Stimulated activated CD8-positive, alpha-beta memory T cell treated with anti-CD3 and anti-CD28 coated beads, Interleukin-7, amount 100 ng/mL, for 1 hour (primary cell): ENCODE data around the gene BBS4.
"Not testable (repeated sequence)": the region's sequence is repeated elsewhere in the genome, so short reads cannot be mapped to it uniquely, and the experiment has no call there.

ENCODE experiments used
- DNase-seq, 2 donors: peaks; one replicate each; pipeline ENCODE4 v3.0.0-alpha.2; 2020; ENCODE audit warnings: low read depth in 2 of 2

BBS4 gene

GRCh38 chr15:72685925-72686794, at the start of gene BBS4, which contains the start of gene HIGD2B:
BBS4 (plus strand) TSS chr15:72686207; CDS start chr15:72686228, 21 bp downstream.
HIGD2B (minus strand) TSS chr15:72686182; CDS start chr15:72676374, 9,808 bp downstream.
- peak; percentile 64 to 78 for DNase-seq

GRCh38 chr15:72636519-72637282, 49.3 kb upstream of the BBS4 start:
- peak; percentile 4 to 31 for DNase-seq

GRCh38 chr15:72639759-72640483, 46.1 kb upstream of the BBS4 start:
- DNase-seq, result not testable (repeated sequence)

- not testable (repeated sequence) for DNase-seq
Observed at GRCh38 chr15:72642271-72642670, 43.7 kb upstream of the BBS4 start.

- DNase-seq, result not testable (repeated sequence)
Observed at GRCh38 chr15:72648631-72649253, 37.3 kb upstream of the BBS4 start.

- DNase-seq, result not testable (repeated sequence)
Observed at GRCh38 chr15:72654397-72654796, 31.6 kb upstream of the BBS4 start, which contains the start of gene GOLGA6B. GOLGA6B (plus strand) TSS chr15:72654697; CDS start chr15:72654738, 41 bp downstream.

GRCh38 chr15:72656014-72656413, 30.0 kb upstream of the BBS4 start:
- not testable (repeated sequence) for DNase-seq

- DNase-seq, result not testable (repeated sequence)
Observed at GRCh38 chr15:72661081-72661480, 24.9 kb upstream of the BBS4 start.

GRCh38 chr15:72663931-72664330, 22.1 kb upstream of the BBS4 start:
- not testable (repeated sequence) for DNase-seq

- not testable (repeated sequence) for DNase-seq
Observed at GRCh38 chr15:72665706-72666105, 20.3 kb upstream of the BBS4 start.

- not testable (repeated sequence) for DNase-seq
Observed at GRCh38 chr15:72669803-72670202, 16.2 kb upstream of the BBS4 start.

GRCh38 chr15:72670656-72671352, 15.2 kb upstream of the BBS4 start:
- peak; percentile 30 to 45 for DNase-seq

- DNase-seq, result no peak
Observed at GRCh38 chr15:72671525-72671924, 14.5 kb upstream of the BBS4 start.

GRCh38 chr15:72676838-72677237, 9.2 kb upstream of the BBS4 start:
- no peak for DNase-seq

GRCh38 chr15:72680931-72681330, 5.1 kb upstream of the BBS4 start:
- no peak for DNase-seq

- DNase-seq, result no peak
Observed at GRCh38 chr15:72682772-72683171, 3.2 kb upstream of the BBS4 start.

GRCh38 chr15:72685301-72685924, 594 bp upstream of the BBS4 start:
- no peak for DNase-seq

- no peak for DNase-seq
Observed at GRCh38 chr15:72688697-72689096, 2.7 kb downstream of the BBS4 start.

- DNase-seq, result no peak
Observed at GRCh38 chr15:72690938-72691337, 4.9 kb downstream of the BBS4 start.

- no peak for DNase-seq
Observed at GRCh38 chr15:72698938-72699337, 12.9 kb downstream of the BBS4 start.
